K562 (cell line): ENCODE results near the gene NFE2. TPM values are rescaled to one million over a fixed set of nuclear protein-coding genes. Genes with fewer than 3 reads are reported as not detected.

Experiments
- BCOR ChIP-seq: fragments of 450-650 bp; IDR thresholded peaks from 2 replicates; pipeline ENCODE4 v1.6.1; 2016
- CCAR2 ChIP-seq: fragments of 200-400 bp; formaldehyde crosslinking; IDR thresholded peaks from 2 replicates; pipeline ENCODE4 v1.6.1; 2017; ENCODE audit warnings: mild to moderate bottlenecking, low read depth, low read length
- ETV1 ChIP-seq: fragments of 450-650 bp; conservative IDR thresholded peaks from 2 replicates; pipeline ENCODE4 v1.6.1; 2016; ENCODE audit warnings: missing genetic modification characterization, control low read depth, low read depth, missing compliant biosample characterization
- GATAD2A ChIP-seq: fragments of 450-650 bp; IDR thresholded peaks from 2 replicates; pipeline ENCODE4 v1.6.1; 2017
- HINFP ChIP-seq: fragments of 450-650 bp; conservative IDR thresholded peaks from 2 replicates; pipeline ENCODE4 v1.6.1; 2016; ENCODE audit warnings: missing genetic modification characterization, low read depth, mild to moderate bottlenecking, control low read depth, missing compliant biosample characterization
- KAT2B ChIP-seq: IDR thresholded peaks from one replicate; pipeline ENCODE4 v1.6.1; 2012; ENCODE audit warnings: low read depth, mild to moderate bottlenecking, control low read depth, inconsistent platforms, low read length, moderate library complexity
- NBN ChIP-seq: fragments of 450-650 bp; IDR thresholded peaks from 2 replicates; pipeline ENCODE4 v1.6.1; 2016; ENCODE audit warnings: low read depth, mild to moderate bottlenecking
- PHF21A ChIP-seq: fragments of 450-650 bp; IDR thresholded peaks from 2 replicates; pipeline ENCODE4 v1.6.1; 2017; ENCODE audit warnings: low read depth, borderline replicate concordance
- RBM34 ChIP-seq: fragments of 200-400 bp; formaldehyde crosslinking; IDR thresholded peaks from 2 replicates; pipeline ENCODE4 v1.6.1; 2018; ENCODE audit warnings: low read length, borderline replicate concordance; ENCODE audit not compliant: insufficient read depth
- SMAD1 ChIP-seq: fragments of 150-350 bp; IDR thresholded peaks from 2 replicates; pipeline ENCODE4 v1.6.1; 2014; ENCODE audit warnings: low read length, low read depth; ENCODE audit not compliant: partially characterized antibody
- SP1 ChIP-seq: sonication (generic); formaldehyde crosslinking; IDR thresholded peaks from 2 replicates; pipeline ENCODE4 v1.8.1; 2022; ENCODE audit warnings: mild to moderate bottlenecking, missing genetic modification reagents
- TCF3 ChIP-seq: sonication (generic); formaldehyde crosslinking; IDR thresholded peaks from 2 replicates; pipeline ENCODE4 v1.4.0; 2020; ENCODE audit warnings: mild to moderate bottlenecking, missing genetic modification reagents
- ZBTB11 ChIP-seq, 3 experiments: fragments of 200-800 bp in 1 of 3; fragments of 250-450 bp in 1 of 3; fragments of 450-650 bp in 1 of 3; sonication (Bioruptor Pico) in 1 of 3; sonication (Bioruptor generic) in 1 of 3; formaldehyde crosslinking in 1 of 3; IDR thresholded peaks; 2 replicates each; pipeline versions ENCODE4 v1.6.1 to v1.8.0; 2016 to 2022; ENCODE audit warnings: mild to moderate bottlenecking in 2 of 3, missing genetic modification characterization in 2 of 3, missing compliant biosample characterization in 1 of 3, moderate library complexity in 1 of 3
- ZNF239 ChIP-seq: fragments of 250-450 bp; sonication (Bioruptor Pico); IDR thresholded peaks from 2 replicates; pipeline ENCODE4 v1.4.0; 2020; ENCODE audit warnings: mild to moderate bottlenecking
- ZNF354B ChIP-seq: fragments of 250-450 bp; sonication (Bioruptor Pico); IDR thresholded peaks from 2 replicates; pipeline ENCODE4 v1.4.0; 2020
- polyA plus RNA-seq, 8 experiments: library from polyadenylated mRNA; depleted of rRNA in 4 of 8; stranded (reverse) in 5 of 8; unstranded in 3 of 8; fragments of >200 nt; fragmentation: Nextera tagmentation in 2 of 8; fragmentation: Illumina TruSeq in 1 of 8; extraction: Ambion mirVana in 2 of 8; extraction: Trizol in 1 of 8; gene quantifications; 2 replicates each; pipeline versions ENCODE4 v1.2.1 to v1.2.3, GENCODE V29; 2011 to 2014; ENCODE audit warnings: inconsistent platforms in 1 of 8, missing spikeins in 1 of 8
- total RNA-seq, 7 experiments: library from RNA; depleted of rRNA in 6 of 7; stranded (reverse); fragments of >200 nt in 6 of 7; fragmentation: Illumina TruSeq in 2 of 7; extraction: Trizol in 2 of 7; gene quantifications; 2 replicates each; pipeline versions ENCODE4 v1.2.1 to v1.2.3, GENCODE V29; 2011 to 2021; ENCODE audit warnings: low replicate concordance in 1 of 7
- TF ChIP-seq, protein P1 (sequence below): fragments of 450-650 bp; IDR thresholded peaks from 2 replicates; pipeline ENCODE4 v1.6.1; 2016; ENCODE audit warnings: low read depth, mild to moderate bottlenecking, moderate library complexity
- TF ChIP-seq, protein P2 (sequence below), 2 experiments: IDR thresholded peaks; 2 replicates each; pipeline ENCODE4 v1.6.1; 2011; ENCODE audit warnings: borderline replicate concordance in 1 of 2, control low read depth in 1 of 2, low read depth in 1 of 2, low read length in 1 of 2, mild to moderate bottlenecking in 1 of 2, mixed read lengths in 1 of 2, moderate library complexity in 1 of 2; ENCODE audit not compliant: insufficient read depth in 1 of 2, insufficient read length in 1 of 2, poor library complexity in 1 of 2, severe bottlenecking in 1 of 2; ENCODE audit errors: extremely low read depth in 1 of 2
- TF ChIP-seq, protein P3 (sequence below), 3 experiments: fragments of 200-800 bp in 1 of 3; sonication (Bioruptor generic) in 1 of 3; sonication (generic) in 1 of 3; formaldehyde crosslinking in 1 of 3; IDR thresholded peaks; 2 replicates each; pipeline versions ENCODE4 v1.6.1 to v1.8.0; 2016 to 2022; ENCODE audit warnings: mild to moderate bottlenecking in 2 of 3, missing compliant biosample characterization in 2 of 3, missing genetic modification characterization in 2 of 3, missing genetic modification reagents in 1 of 3

The NFE2 gene
- total and polyA plus RNA-seq, 9 of the 15 experiments (the other 6 are each of a cell fraction or from before 2014, with no cell fraction given) = 12.3 to 282 (median 208) TPM

DNA sequence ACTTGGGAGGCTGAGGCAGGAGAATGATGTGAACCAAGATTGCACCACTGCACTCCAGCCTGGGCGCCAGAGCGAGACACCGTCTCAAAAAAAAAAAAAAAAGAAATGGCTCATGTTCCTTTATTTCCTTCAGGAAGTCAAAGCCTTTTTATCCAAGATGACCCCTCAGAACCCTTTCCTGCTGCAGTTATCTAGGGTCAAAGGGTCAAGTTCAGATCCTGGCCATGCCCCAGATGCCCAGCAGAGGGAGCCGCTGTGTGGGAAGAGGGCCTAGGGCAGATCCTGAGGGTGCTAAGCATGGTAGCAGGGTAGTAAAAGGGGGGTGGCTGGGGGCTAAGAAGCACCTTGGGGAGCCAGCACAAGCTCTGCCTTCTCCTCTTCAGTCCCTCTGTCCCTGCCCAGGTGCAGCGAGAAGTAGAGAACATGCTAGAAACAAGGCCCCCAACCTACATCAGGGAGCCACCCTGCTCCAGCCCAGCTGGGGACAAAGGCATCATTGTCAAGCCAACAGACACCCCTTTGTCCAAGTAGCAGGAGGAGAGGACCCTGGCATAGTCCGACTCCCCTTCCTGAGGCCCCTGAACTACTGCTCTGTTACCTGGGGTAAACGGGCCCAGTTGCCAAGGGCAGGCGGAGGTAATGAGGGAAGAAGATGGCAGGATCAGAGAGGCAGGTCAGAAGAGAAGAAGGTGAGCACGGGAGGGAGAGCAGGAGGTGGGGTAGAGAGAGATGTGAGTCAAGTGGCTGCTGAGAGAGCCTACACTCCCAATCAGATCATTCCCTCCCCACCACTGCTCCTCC is 6.5 kb downstream of the NFE2 start (continued):
- TF ChIP-seq, protein P1, sequence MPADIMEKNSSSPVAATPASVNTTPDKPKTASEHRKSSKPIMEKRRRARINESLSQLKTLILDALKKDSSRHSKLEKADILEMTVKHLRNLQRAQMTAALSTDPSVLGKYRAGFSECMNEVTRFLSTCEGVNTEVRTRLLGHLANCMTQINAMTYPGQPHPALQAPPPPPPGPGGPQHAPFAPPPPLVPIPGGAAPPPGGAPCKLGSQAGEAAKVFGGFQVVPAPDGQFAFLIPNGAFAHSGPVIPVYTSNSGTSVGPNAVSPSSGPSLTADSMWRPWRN = peak; percentile 29; the same call in 1 of the 2 replicates
- TF ChIP-seq BCOR (peak; percentile 58; the same call in 1 of the 2 replicates), NBN (peak; percentile 78), HINFP (tag) (no peak), ETV1 (peak; percentile 54), GATAD2A (peak; percentile 86), CCAR2 (peak; percentile 69; the same call in 1 of the 2 replicates), KAT2B (no peak), ZBTB11 (CRISPR knock-in tag; IDR thresholded peaks at IDR 0.05) (peak in 2 of 3 experiments; percentile 38 to 48; a peak in 1 of 6 replicates), TCF3 (CRISPR knock-in tag) (peak; percentile 53; the same call in 1 of the 2 replicates), ZNF239 (CRISPR knock-in tag) (peak; percentile 24; the same call in 1 of the 2 replicates), PHF21A (no peak), ZNF354B (CRISPR knock-in tag) (0 out of 2 replicates have a peak, but pooled peaks have one; percentile 23), SP1 (CRISPR knock-in tag) (peak; percentile 77), RBM34 (no peak), SMAD1 (peak; percentile 16)
- TF ChIP-seq, protein P2, sequence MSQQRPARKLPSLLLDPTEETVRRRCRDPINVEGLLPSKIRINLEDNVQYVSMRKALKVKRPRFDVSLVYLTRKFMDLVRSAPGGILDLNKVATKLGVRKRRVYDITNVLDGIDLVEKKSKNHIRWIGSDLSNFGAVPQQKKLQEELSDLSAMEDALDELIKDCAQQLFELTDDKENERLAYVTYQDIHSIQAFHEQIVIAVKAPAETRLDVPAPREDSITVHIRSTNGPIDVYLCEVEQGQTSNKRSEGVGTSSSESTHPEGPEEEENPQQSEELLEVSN (IDR thresholded peaks at IDR 0.05; ENCODE audit: borderline replicate concordance in 1 of 2, extremely low read depth in 1 of 2, insufficient read depth in 1 of 2, insufficient read length in 1 of 2, low read depth in 1 of 2, low read length in 1 of 2, poor library complexity in 1 of 2, severe bottlenecking in 1 of 2) = no peak
- TF ChIP-seq, protein P3, sequence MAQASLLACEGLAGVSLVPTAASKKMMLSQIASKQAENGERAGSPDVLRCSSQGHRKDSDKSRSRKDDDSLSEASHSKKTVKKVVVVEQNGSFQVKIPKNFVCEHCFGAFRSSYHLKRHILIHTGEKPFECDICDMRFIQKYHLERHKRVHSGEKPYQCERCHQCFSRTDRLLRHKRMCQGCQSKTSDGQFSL (CRISPR knock-in tag; IDR thresholded peaks at IDR 0.05) = no peak
- TF ChIP-seq, protein P3 (tag; IDR thresholded peaks at IDR 0.05) = no peak
